ENCODE results near the gene SH3PXD2B.

GRCh38 chr5:172493002-172493401 lies 38.7 kb upstream of the SH3PXD2B start:
- TF ChIP-seq CTCF (IDR thresholded peaks at IDR 0.05; ENCODE audit: insufficient read depth, low read length), result no peak
- TF ChIP-seq REST (IDR thresholded peaks at IDR 0.05; ENCODE audit: insufficient replicate concordance, low read depth), result no peak
- no peak for TF ChIP-seq POLR2AphosphoS5 (IDR thresholded peaks at IDR 0.05; ENCODE audit: low read depth)
